IPS DF 6.9 (cell line): ENCODE data around the gene ACTR10.
"Not testable (repeated sequence)": the region's sequence is repeated elsewhere in the genome, so short reads cannot be mapped to it uniquely, and the experiment has no call there.

Source experiments
- DNase-seq: peaks from one replicate; pipeline ENCODE4 v3.0.0-alpha.2; 2013; ENCODE audit warnings: low read depth, low spot score
- H3K27ac ChIP-seq: one replicate; pipeline ENCODE4 v1.5.1; 2013; ENCODE audit warnings: low read length, control low read depth
- H3K27me3 ChIP-seq: 2 replicates; pipeline ENCODE4 v1.6.1; 2013; ENCODE audit warnings: mild to moderate bottlenecking, low read length; ENCODE audit not compliant: control insufficient read depth, insufficient read depth
- H3K36me3 ChIP-seq: 2 replicates; pipeline ENCODE4 v1.6.1; 2013; ENCODE audit warnings: low read length; ENCODE audit not compliant: control insufficient read depth, insufficient read depth
- H3K4me1 ChIP-seq: 2 replicates; pipeline ENCODE4 v1.6.1; 2013; ENCODE audit warnings: low read length; ENCODE audit not compliant: control insufficient read depth, insufficient read depth
- H3K4me3 ChIP-seq: 2 replicates; pipeline ENCODE4 v1.5.1; 2013; ENCODE audit warnings: mild to moderate bottlenecking, low read length
- H3K9me3 ChIP-seq: 2 replicates; pipeline ENCODE4 v1.6.1; 2013; ENCODE audit warnings: low read length, inconsistent platforms; ENCODE audit not compliant: control insufficient read depth, insufficient read depth
- WGBS: extraction: QIAGEN DNeasy Blood & Tissue Kit; methylation state at CpG from one replicate; pipeline ENCODE4 v1.1.7; 2013; ENCODE audit warnings: mixed read lengths, missing lambda C conversion rate; ENCODE audit not compliant: insufficient read length, insufficient coverage; 5-methylcytosine and 5-hydroxymethylcytosine counted together

ACTR10 gene

GRCh38 chr14:58262005-58262404 is 62.1 kb downstream of the ACTR10 start:
- DNase-seq, H3K27me3 ChIP-seq, H3K4me1 ChIP-seq, H3K4me3 ChIP-seq, H3K36me3 ChIP-seq, H3K9me3 ChIP-seq, H3K27ac ChIP-seq: not testable (repeated sequence)
- WGBS, result no CpG with 5 or more reads among the region's 10 CpGs

GRCh38 chr14:58265401-58265800 is 65.5 kb downstream of the ACTR10 start:
- no peak overlapping the region for H3K27ac ChIP-seq
- H3K27me3 ChIP-seq, result no peaks in the 10 kb centered on the region
- peaks cover 4% of the 10 kb centered on the region; the same call in 1 of the 2 replicates for H3K36me3 ChIP-seq
- H3K9me3 ChIP-seq, result no peaks in the 10 kb centered on the region
- no peak for DNase-seq
- no peak overlapping the region for H3K4me3 ChIP-seq
- no peaks in the 10 kb centered on the region for H3K4me1 ChIP-seq

- no CpG with 5 or more reads among the region's 2 CpGs for WGBS
- H3K27me3 ChIP-seq, result no peaks in the 10 kb centered on the region
- H3K27ac ChIP-seq, result no peak overlapping the region
- H3K4me3 ChIP-seq, result no peak overlapping the region
- H3K36me3 ChIP-seq, result peaks cover 8% of the 10 kb centered on the region; the same call in 1 of the 2 replicates
- no peak for DNase-seq
- no peaks in the 10 kb centered on the region for H3K4me1 ChIP-seq
- no peaks in the 10 kb centered on the region for H3K9me3 ChIP-seq
Observed at GRCh38 chr14:58270628-58271027, 70.7 kb downstream of the ACTR10 start.

GRCh38 chr14:58272588-58273372 is 72.8 kb downstream of the ACTR10 start:
- Histone ChIP-seq H3K27ac (no peak overlapping the region), H3K4me3 (no peak overlapping the region), H3K9me3 (no peaks in the 10 kb centered on the region), H3K4me1 (no peaks in the 10 kb centered on the region), H3K27me3 (no peaks in the 10 kb centered on the region), H3K36me3 (peaks cover 8% of the 10 kb centered on the region; the same call in 1 of the 2 replicates)
- DNase-seq, result peak; percentile 4
- no CpG with 5 or more reads among the region's 4 CpGs for WGBS

- Histone ChIP-seq H3K27ac (no peak overlapping the region), H3K4me1 (no peaks in the 10 kb centered on the region), H3K36me3 (peaks cover 8% of the 10 kb centered on the region; the same call in 1 of the 2 replicates), H3K4me3 (no peak overlapping the region), H3K27me3 (no peaks in the 10 kb centered on the region), H3K9me3 (no peaks in the 10 kb centered on the region)
- DNase-seq, result no peak
Observed at GRCh38 chr14:58274881-58275280, 74.9 kb downstream of the ACTR10 start.

GRCh38 chr14:58275527-58276190 is 75.7 kb downstream of the ACTR10 start:
- Histone ChIP-seq H3K4me1 (no peaks in the 10 kb centered on the region), H3K36me3 (peaks cover 8% of the 10 kb centered on the region; the same call in 1 of the 2 replicates), H3K9me3 (no peaks in the 10 kb centered on the region), H3K27ac (no peak overlapping the region), H3K27me3 (no peaks in the 10 kb centered on the region), H3K4me3 (no peak overlapping the region)
- WGBS, result no CpG with 5 or more reads among the region's 2 CpGs
- no peak for DNase-seq

GRCh38 chr14:58276208-58276607 is 76.3 kb downstream of the ACTR10 start:
- Histone ChIP-seq H3K9me3 (no peaks in the 10 kb centered on the region), H3K27ac (no peak overlapping the region), H3K36me3 (peaks cover 8% of the 10 kb centered on the region; the same call in 1 of the 2 replicates), H3K4me1 (no peaks in the 10 kb centered on the region), H3K4me3 (no peak overlapping the region), H3K27me3 (no peaks in the 10 kb centered on the region)
- no CpG with 5 or more reads among the region's 1 CpG for WGBS
- DNase-seq, result no peak

- no peaks in the 10 kb centered on the region for H3K9me3 ChIP-seq
- H3K27me3 ChIP-seq, result no peaks in the 10 kb centered on the region
- DNase-seq, result no peak
- no peak overlapping the region for H3K4me3 ChIP-seq
- H3K36me3 ChIP-seq, result no peaks in the 10 kb centered on the region
- WGBS, result no CpG with 5 or more reads among the region's 8 CpGs
- no peak overlapping the region for H3K27ac ChIP-seq
- no peaks in the 10 kb centered on the region for H3K4me1 ChIP-seq
Observed at GRCh38 chr14:58278177-58278576, 78.2 kb downstream of the ACTR10 start.

GRCh38 chr14:58280954-58281787 is 81.2 kb downstream of the ACTR10 start:
- Histone ChIP-seq H3K27me3 (no peaks in the 10 kb centered on the region), H3K4me1 (no peaks in the 10 kb centered on the region), H3K36me3 (peaks cover 6% of the 10 kb centered on the region; the same call in 1 of the 2 replicates), H3K4me3 (no peak overlapping the region), H3K9me3 (no peaks in the 10 kb centered on the region), H3K27ac (no peak overlapping the region)
- no CpG with 5 or more reads among the region's 4 CpGs for WGBS
- DNase-seq, result no peak

GRCh38 chr14:58281969-58282368 is 82.0 kb downstream of the ACTR10 start:
- no peaks in the 10 kb centered on the region for H3K27me3 ChIP-seq
- no CpG with 5 or more reads among the region's 3 CpGs for WGBS

More at GRCh38 chr14:58281969-58282368, 82.0 kb downstream of the ACTR10 start:
- no peak overlapping the region for H3K27ac ChIP-seq
- peaks cover 6% of the 10 kb centered on the region; the same call in 1 of the 2 replicates for H3K36me3 ChIP-seq
- H3K4me1 ChIP-seq, result no peaks in the 10 kb centered on the region
- DNase-seq, result no peak
- H3K9me3 ChIP-seq, result no peaks in the 10 kb centered on the region
- no peak overlapping the region for H3K4me3 ChIP-seq
